ENCODE measurements around the gene GLI1. TPM values are rescaled to one million over a fixed set of nuclear protein-coding genes. Genes with fewer than 3 reads are reported as not detected.

The GLI1 gene
- total and polyA plus RNA-seq, 2 of the 13 experiments (the other 11 are each of a cell fraction or from before 2014, with no cell fraction given) = 0.09 to 0.20 TPM

DNA sequence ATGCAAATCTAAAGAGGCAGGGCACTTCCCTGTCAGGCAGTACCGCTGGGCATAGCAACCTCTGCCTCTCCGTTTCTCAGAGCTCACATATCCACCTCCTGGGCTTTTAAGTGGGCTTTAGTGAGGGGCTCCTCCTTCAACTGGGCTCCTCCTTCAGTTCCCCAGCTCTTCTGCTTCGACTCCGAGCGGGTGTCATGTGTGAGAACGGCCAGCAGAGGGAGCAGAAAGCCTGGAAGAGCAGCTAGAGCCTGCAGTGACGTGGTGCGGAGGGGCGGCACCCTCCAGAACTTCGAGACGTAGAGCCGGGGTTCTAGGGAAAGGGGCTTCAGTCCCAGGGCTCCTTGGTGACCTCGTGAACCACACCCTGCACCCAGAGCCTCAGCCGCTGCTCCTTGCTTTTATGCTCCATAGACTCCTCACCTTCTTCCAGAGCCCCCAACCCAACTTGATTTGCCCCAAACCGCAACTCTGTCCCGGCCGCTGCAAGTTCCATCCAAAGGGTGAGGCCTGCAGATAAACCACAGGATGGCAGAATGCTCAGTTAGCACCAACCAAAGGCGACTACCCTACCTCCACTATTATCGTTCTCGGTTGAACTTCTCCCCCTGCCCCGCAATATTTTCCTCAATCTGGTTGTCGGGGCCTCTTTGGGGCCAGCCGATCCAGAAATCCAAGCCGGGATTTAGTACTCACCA is 383 bp upstream of the GLI1 start (continued):
- no peak for TF ChIP-seq MAFF (IDR thresholded peaks at IDR 0.05; ENCODE audit: low read depth, low read length)
- no peak for TF ChIP-seq ZNF577 (CRISPR knock-in tag; IDR thresholded peaks at IDR 0.05; ENCODE audit: borderline replicate concordance, low read depth)
- TF ChIP-seq, protein P1, sequence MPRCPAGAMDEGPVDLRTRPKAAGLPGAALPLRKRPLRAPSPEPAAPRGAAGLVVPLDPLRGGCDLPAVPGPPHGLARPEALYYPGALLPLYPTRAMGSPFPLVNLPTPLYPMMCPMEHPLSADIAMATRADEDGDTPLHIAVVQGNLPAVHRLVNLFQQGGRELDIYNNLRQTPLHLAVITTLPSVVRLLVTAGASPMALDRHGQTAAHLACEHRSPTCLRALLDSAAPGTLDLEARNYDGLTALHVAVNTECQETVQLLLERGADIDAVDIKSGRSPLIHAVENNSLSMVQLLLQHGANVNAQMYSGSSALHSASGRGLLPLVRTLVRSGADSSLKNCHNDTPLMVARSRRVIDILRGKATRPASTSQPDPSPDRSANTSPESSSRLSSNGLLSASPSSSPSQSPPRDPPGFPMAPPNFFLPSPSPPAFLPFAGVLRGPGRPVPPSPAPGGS (CRISPR knock-in tag; IDR thresholded peaks at IDR 0.05) = peak; percentile 22; the same call in 1 of the 2 replicates
- TF ChIP-seq ZSCAN9 (CRISPR knock-in tag; IDR thresholded peaks at IDR 0.05; ENCODE audit: borderline replicate concordance) = no peak
- no peak for TF ChIP-seq ZNF616 (CRISPR knock-in tag; IDR thresholded peaks at IDR 0.05; ENCODE audit: low read depth)
- TF ChIP-seq TP53 (CRISPR knock-in tag; conservative IDR thresholded peaks at IDR 0.05) = no peak
- TF ChIP-seq ELF3 (CRISPR knock-in tag; IDR thresholded peaks at IDR 0.05) = no peak
- TF ChIP-seq PHF20 (CRISPR knock-in tag; IDR thresholded peaks at IDR 0.05) = 0 out of 2 replicates have a peak, but pooled peaks have one; percentile 20
- TF ChIP-seq CBX1 (IDR thresholded peaks at IDR 0.05; ENCODE audit: low read depth) = peak; percentile 22
- TF ChIP-seq, protein P2, sequence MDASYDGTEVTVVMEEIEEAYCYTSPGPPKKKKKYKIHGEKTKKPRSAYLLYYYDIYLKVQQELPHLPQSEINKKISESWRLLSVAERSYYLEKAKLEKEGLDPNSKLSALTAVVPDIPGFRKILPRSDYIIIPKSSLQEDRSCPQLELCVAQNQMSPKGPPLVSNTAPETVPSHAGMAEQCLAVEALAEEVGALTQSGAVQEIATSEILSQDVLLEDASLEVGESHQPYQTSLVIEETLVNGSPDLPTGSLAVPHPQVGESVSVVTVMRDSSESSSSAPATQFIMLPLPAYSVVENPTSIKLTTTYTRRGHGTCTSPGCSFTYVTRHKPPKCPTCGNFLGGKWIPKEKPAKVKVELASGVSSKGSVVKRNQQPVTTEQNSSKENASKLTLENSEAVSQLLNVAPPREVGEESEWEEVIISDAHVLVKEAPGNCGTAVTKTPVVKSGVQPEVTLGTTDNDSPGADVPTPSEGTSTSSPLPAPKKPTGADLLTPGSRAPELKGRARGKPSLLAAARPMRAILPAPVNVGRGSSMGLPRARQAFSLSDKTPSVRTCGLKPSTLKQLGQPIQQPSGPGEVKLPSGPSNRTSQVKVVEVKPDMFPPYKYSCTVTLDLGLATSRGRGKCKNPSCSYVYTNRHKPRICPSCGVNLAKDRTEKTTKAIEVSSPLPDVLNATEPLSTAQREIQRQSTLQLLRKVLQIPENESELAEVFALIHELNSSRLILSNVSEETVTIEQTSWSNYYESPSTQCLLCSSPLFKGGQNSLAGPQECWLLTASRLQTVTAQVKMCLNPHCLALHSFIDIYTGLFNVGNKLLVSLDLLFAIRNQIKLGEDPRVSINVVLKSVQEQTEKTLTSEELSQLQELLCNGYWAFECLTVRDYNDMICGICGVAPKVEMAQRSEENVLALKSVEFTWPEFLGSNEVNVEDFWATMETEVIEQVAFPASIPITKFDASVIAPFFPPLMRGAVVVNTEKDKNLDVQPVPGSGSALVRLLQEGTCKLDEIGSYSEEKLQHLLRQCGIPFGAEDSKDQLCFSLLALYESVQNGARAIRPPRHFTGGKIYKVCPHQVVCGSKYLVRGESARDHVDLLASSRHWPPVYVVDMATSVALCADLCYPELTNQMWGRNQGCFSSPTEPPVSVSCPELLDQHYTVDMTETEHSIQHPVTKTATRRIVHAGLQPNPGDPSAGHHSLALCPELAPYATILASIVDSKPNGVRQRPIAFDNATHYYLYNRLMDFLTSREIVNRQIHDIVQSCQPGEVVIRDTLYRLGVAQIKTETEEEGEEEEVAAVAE (CRISPR knock-in tag; IDR thresholded peaks at IDR 0.05; ENCODE audit: borderline replicate concordance) = 0 out of 2 replicates have a peak, but pooled peaks have one; percentile 15
- no peak for TF ChIP-seq PHF5A (CRISPR knock-in tag; IDR thresholded peaks at IDR 0.05; ENCODE audit: low read depth, unreplicated experiment)
- TF ChIP-seq REL (CRISPR knock-in tag; conservative IDR thresholded peaks at IDR 0.05) = no peak
- TF ChIP-seq, protein P3, sequence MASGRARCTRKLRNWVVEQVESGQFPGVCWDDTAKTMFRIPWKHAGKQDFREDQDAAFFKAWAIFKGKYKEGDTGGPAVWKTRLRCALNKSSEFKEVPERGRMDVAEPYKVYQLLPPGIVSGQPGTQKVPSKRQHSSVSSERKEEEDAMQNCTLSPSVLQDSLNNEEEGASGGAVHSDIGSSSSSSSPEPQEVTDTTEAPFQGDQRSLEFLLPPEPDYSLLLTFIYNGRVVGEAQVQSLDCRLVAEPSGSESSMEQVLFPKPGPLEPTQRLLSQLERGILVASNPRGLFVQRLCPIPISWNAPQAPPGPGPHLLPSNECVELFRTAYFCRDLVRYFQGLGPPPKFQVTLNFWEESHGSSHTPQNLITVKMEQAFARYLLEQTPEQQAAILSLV (CRISPR knock-in tag; IDR thresholded peaks at IDR 0.05; ENCODE audit: borderline replicate concordance) = peak; percentile 57; the same call in 1 of the 2 replicates
- peak; percentile 24; the same call in 1 of the 2 replicates for TF ChIP-seq ZMYM4 (CRISPR knock-in tag; IDR thresholded peaks at IDR 0.05)
- TF ChIP-seq HNF4A (CRISPR knock-in tag; IDR thresholded peaks at IDR 0.05) = no peak
- no peak for TF ChIP-seq ZNF484 (CRISPR knock-in tag; IDR thresholded peaks at IDR 0.05; ENCODE audit: borderline replicate concordance, low read depth)
- TF ChIP-seq ZNF773 (CRISPR knock-in tag; IDR thresholded peaks at IDR 0.05; ENCODE audit: borderline replicate concordance) = 0 out of 2 replicates have a peak, but pooled peaks have one; percentile 51
- TF ChIP-seq RBM22 (optimal IDR thresholded peaks at IDR 0.05; ENCODE audit: low read length) = peak; percentile 58
- 0 out of 2 replicates have a peak, but pooled peaks have one; percentile 37 for TF ChIP-seq ESRRA (CRISPR knock-in tag; IDR thresholded peaks at IDR 0.05; ENCODE audit: low read depth)

Data from HepG2 (cell line).